ENCODE measurements around the gene STARD13. TPM values are rescaled to one million over a fixed set of nuclear protein-coding genes. Genes with fewer than 3 reads are reported as not detected.

Gene STARD13
- total RNA-seq, 1 experiment from 2014 or later: 2.1 TPM

DNA sequence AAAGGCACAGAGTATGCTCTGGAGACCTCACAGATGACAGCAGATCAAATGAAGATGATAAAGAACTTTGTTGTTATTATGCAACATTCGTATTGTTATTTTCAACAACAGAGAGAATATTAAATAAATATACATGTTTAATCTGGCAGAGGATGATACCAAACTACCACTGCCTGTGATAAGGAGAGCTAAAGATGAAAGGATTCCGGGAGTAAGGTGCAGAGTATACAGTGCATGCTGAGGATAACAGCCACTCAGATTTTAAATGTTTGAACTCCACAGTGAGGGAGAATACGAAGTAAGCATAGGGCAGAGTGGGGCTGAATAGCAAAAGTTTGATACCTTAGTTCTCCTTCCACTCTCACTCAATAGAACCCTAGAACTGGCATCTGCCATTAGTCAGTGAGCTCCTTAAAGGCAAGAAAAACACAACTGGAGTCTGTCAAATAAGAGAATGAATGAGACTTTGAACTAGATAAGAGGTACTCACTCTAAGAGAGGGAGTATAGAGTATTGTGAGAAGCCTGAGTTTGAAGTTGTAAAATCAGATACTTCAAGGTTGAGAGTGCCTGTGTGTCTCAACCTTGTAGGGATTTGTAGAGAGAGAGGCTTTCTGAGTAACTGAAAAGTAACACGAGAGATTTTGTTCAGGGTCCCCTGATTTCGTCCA lies 78.5 kb downstream of the STARD13 start:
- H3K27ac ChIP-seq (ENCODE audit: insufficient read length, low read depth, low read length): no peak overlapping the region
- H4K8ac ChIP-seq (replicated peaks; ENCODE audit: insufficient read length, low read depth, low read length): no peak overlapping the region
- no peak overlapping the region for H2BK15ac ChIP-seq (ENCODE audit: low read depth, low read length)
- H3T11ph ChIP-seq (ENCODE audit: low read length): no peak overlapping the region
- no peak overlapping the region for H4K5ac ChIP-seq (ENCODE audit: insufficient read length, low read depth, low read length)
- Mint-ChIP-seq H3K9me3 (no peaks in the 10 kb centered on the region), H3K36me3 (ENCODE audit: insufficient read depth in 1 of 3, low read depth in 3 of 3) (no peaks in the 10 kb centered on the region; a peak in 1 of 7 replicates), H3K27me3 (ENCODE audit: low read depth) (no peaks in the 10 kb centered on the region), H3K4me1 (peaks cover 11 to 19% of the 10 kb centered on the region in 2 experiments), H3K4me3 (no peak overlapping the region), H3K27ac (no peak overlapping the region)
- H2BK12ac ChIP-seq (ENCODE audit: insufficient read length, low read depth, low read length): no peak overlapping the region
- H3K27me3 ChIP-seq (ENCODE audit: insufficient read depth, low read length): no peaks in the 10 kb centered on the region
- no peak overlapping the region for H3K14ac ChIP-seq (ENCODE audit: insufficient read depth, low read length)
- H3K23me2 ChIP-seq (ENCODE audit: insufficient read length, low read depth, low read length, poor library complexity, severe bottlenecking): no peaks in the 10 kb centered on the region
- H3K4me2 ChIP-seq (ENCODE audit: insufficient read depth, insufficient read length, low read length): no peak overlapping the region
- no peak for TF ChIP-seq CTCF (conservative IDR thresholded peaks at IDR 0.05)
- H3K9ac ChIP-seq (ENCODE audit: extremely low read depth, insufficient read length, low read length): no peak overlapping the region
- no peak overlapping the region for H4K91ac ChIP-seq (ENCODE audit: insufficient read length, low read depth, low read length)
- no peak overlapping the region for H3K23ac ChIP-seq (ENCODE audit: insufficient read length, low read depth, low read length)
- no peak overlapping the region for H2AK5ac ChIP-seq (ENCODE audit: insufficient read length, low read length)
- no peaks in the 10 kb centered on the region for H3K79me1 ChIP-seq (ENCODE audit: insufficient read depth, low read depth, low read length, poor library complexity, severe bottlenecking)
- H3K18ac ChIP-seq (ENCODE audit: insufficient read length, low read depth, low read length): no peak overlapping the region
- no peak overlapping the region for H2BK20ac ChIP-seq (ENCODE audit: low read depth, low read length, poor library complexity, severe bottlenecking)
- H3K56ac ChIP-seq (ENCODE audit: insufficient read length, low read depth, low read length): no peak overlapping the region
- no peaks in the 10 kb centered on the region for H4K20me1 ChIP-seq (ENCODE audit: control insufficient read depth, insufficient read depth, insufficient read length)
- no peaks in the 10 kb centered on the region for H3K4me1 ChIP-seq (ENCODE audit: insufficient read depth, low read length)
- H2BK120ac ChIP-seq (ENCODE audit: low read depth, low read length, poor library complexity, severe bottlenecking): no peak overlapping the region
- no peak overlapping the region for H2AFZ ChIP-seq (ENCODE audit: low read length)
- H3K9me3 ChIP-seq (ENCODE audit: control insufficient read depth, low read depth, low read length): no peaks in the 10 kb centered on the region
- H3K79me2 ChIP-seq (ENCODE audit: insufficient read depth, low read length): no peaks in the 10 kb centered on the region
- DNase-seq: no peak
- no CpG with 5 or more reads among the region's 5 CpGs for WGBS (ENCODE audit: extremely low coverage, insufficient read length, low lambda C conversion rate)
- no peak overlapping the region for H2BK5ac ChIP-seq (ENCODE audit: insufficient read length, low read length)
- H3K4ac ChIP-seq (ENCODE audit: low read depth, low read length): no peak overlapping the region

All from H9 (cell line).